HepG2 (cell line): Measurements from ENCODE around the gene RLF. TPM values are rescaled to one million over a fixed set of nuclear protein-coding genes. Genes with fewer than 3 reads are reported as not detected.

ENCODE experiments used
- ATAC-seq: fragments of 200-7000 bp; cut with Tn5 transposase; 3 replicates; pipeline ENCODE4 v1.9.1; 2020; ENCODE audit warnings: mild to moderate bottlenecking, moderate library complexity
- BruUV-seq: library from RNA; stranded (reverse); fragments of 400-500 nt; replicated peaks from 2 replicates; lab custom pipeline; 2021; lab: Mats Ljungman, UMichigan
- CTCF ChIA-PET: fragments of 300-600 bp; formaldehyde crosslinking; extraction: SDS; loops from one replicate; lab custom pipeline; 2021; ENCODE audit warnings: low total read pairs, inconsistent platforms, low intra/inter-chr PET ratio; lab: Yijun Ruan, JAX
- POLR2A ChIA-PET: fragments of 350-600 bp; sonication (Branson Sonifier 250); formaldehyde crosslinking; loops from one replicate; lab custom pipeline; 2020; ENCODE audit warnings: antibody characterized with exemption, inconsistent platforms; lab: Yijun Ruan, JAX
- DNase-seq: peaks from one replicate; pipeline ENCODE4 v3.0.0-alpha.2; 2015; ENCODE audit warnings: low spot score
- FAIRE-seq: peaks from 3 replicates; lab custom pipeline; 2011; peaks lifted over from hg19 to GRCh38; lab: Jason Lieb, UNC
- H2AFZ ChIP-seq: one replicate; pipeline ENCODE4 v1.6.1; 2011; ENCODE audit warnings: low read length, inconsistent platforms
- H3K27ac ChIP-seq: fragments of 300-600 bp; 3 replicates; pipeline ENCODE4 v1.8.0; 2011; ENCODE audit warnings: mixed run types, mild to moderate bottlenecking, mixed read lengths, low read length, inconsistent platforms; ENCODE audit not compliant: insufficient read depth; ENCODE audit errors: extremely low read length
- H3K27me3 ChIP-seq, 2 experiments: fragments of 200-600 bp in 1 of 2; 2 replicates in 1 of 2; 3 replicates in 1 of 2; pipeline versions ENCODE4 v1.6.0 to v1.8.0; 2011; ENCODE audit warnings: low read length in 2 of 2, mild to moderate bottlenecking in 2 of 2, moderate library complexity in 2 of 2, inconsistent platforms in 1 of 2; ENCODE audit not compliant: insufficient read depth in 2 of 2, control insufficient read depth in 1 of 2
- H3K36me3 ChIP-seq, 2 experiments: fragments of 200-600 bp in 1 of 2; replicated peaks in 1 of 2; 2 replicates in 1 of 2; 3 replicates in 1 of 2; pipeline versions ENCODE4 v1.5.1 to v1.8.0; 2011; ENCODE audit warnings: low read length in 2 of 2, inconsistent platforms in 1 of 2; ENCODE audit not compliant: insufficient read depth in 2 of 2, control insufficient read depth in 1 of 2
- H3K4me1 ChIP-seq: 2 replicates; pipeline ENCODE4 v1.5.1; 2012; ENCODE audit warnings: low read length, inconsistent platforms; ENCODE audit not compliant: insufficient read depth
- H3K4me2 ChIP-seq: 2 replicates; pipeline ENCODE4 v1.6.0; 2011; ENCODE audit warnings: low read depth, low read length, inconsistent platforms
- H3K4me3 ChIP-seq, 3 experiments: fragments of 200-600 bp in 1 of 3; sonication (generic), shearing (Covaris generic) in 1 of 3; replicated peaks in 1 of 3; 2 replicates each; pipeline ENCODE4 v1.5.1; 2011 to 2016; ENCODE audit warnings: low read length in 3 of 3, inconsistent platforms in 2 of 3, low read depth in 2 of 3, mild to moderate bottlenecking in 2 of 3, control low read depth in 1 of 3, mixed read lengths in 1 of 3; ENCODE audit not compliant: insufficient read depth in 1 of 3
- H3K79me2 ChIP-seq: one replicate; pipeline ENCODE4 v1.6.1; 2011; ENCODE audit warnings: low read length, inconsistent platforms; ENCODE audit not compliant: insufficient read depth
- H3K9ac ChIP-seq: 2 replicates; pipeline ENCODE4 v1.6.0; 2011; ENCODE audit warnings: mild to moderate bottlenecking, low read depth, low read length, inconsistent platforms; ENCODE audit not compliant: insufficient read depth
- H3K9me3 ChIP-seq: 2 replicates; pipeline ENCODE4 v1.5.1; 2012; ENCODE audit warnings: mild to moderate bottlenecking, low read length
- H4K20me1 ChIP-seq: 2 replicates; pipeline ENCODE4 v1.6.0; 2011; ENCODE audit warnings: inconsistent platforms, mild to moderate bottlenecking, low read length, moderate library complexity; ENCODE audit not compliant: insufficient read depth
- ATF1 ChIP-seq: IDR thresholded peaks from 2 replicates; pipeline ENCODE4 v1.6.1; 2016; ENCODE audit warnings: mild to moderate bottlenecking, control low read depth
- KLF9 ChIP-seq: IDR thresholded peaks from 2 replicates; pipeline ENCODE4 v1.6.1; 2016; ENCODE audit warnings: low read depth
- MEIS1 ChIP-seq: sonication (generic); formaldehyde crosslinking; IDR thresholded peaks from 2 replicates; pipeline ENCODE4 v1.9.0; 2021; ENCODE audit warnings: mild to moderate bottlenecking, missing genetic modification reagents, moderate library complexity, borderline replicate concordance
- NRL ChIP-seq: sonication (generic); formaldehyde crosslinking; IDR thresholded peaks from 2 replicates; pipeline ENCODE4 v1.5.0; 2020; ENCODE audit warnings: missing genetic modification reagents, mild to moderate bottlenecking, moderate library complexity, borderline replicate concordance
- RXRA ChIP-seq: sonication (generic); formaldehyde crosslinking; IDR thresholded peaks from 2 replicates; pipeline ENCODE4 v1.5.1; 2020; ENCODE audit warnings: missing genetic modification reagents
- SIN3A ChIP-seq: IDR thresholded peaks from 2 replicates; pipeline ENCODE4 v1.6.1; 2011; ENCODE audit warnings: low read depth, mild to moderate bottlenecking, control low read depth, low read length, borderline replicate concordance
- ZFP90 ChIP-seq: sonication (generic); formaldehyde crosslinking; IDR thresholded peaks from 2 replicates; pipeline ENCODE4 v1.8.0; 2022; ENCODE audit warnings: missing genetic modification reagents, mild to moderate bottlenecking, inconsistent platforms, borderline replicate concordance
- ZIK1 ChIP-seq: sonication (generic); formaldehyde crosslinking; IDR thresholded peaks from 2 replicates; pipeline ENCODE4 v1.5.0; 2020; ENCODE audit warnings: mild to moderate bottlenecking, low read depth, missing genetic modification reagents, borderline replicate concordance
- ZNF333 ChIP-seq: sonication (generic); formaldehyde crosslinking; IDR thresholded peaks from 2 replicates; pipeline ENCODE4 v1.4.0; 2020; ENCODE audit warnings: mild to moderate bottlenecking, missing genetic modification reagents, borderline replicate concordance
- ZNF496 ChIP-seq: sonication (generic); formaldehyde crosslinking; IDR thresholded peaks from 2 replicates; pipeline ENCODE4 v1.8.1; 2023; ENCODE audit warnings: mild to moderate bottlenecking, moderate library complexity, missing genetic modification reagents; ENCODE audit not compliant: insufficient replicate concordance
- ZNF652 ChIP-seq: IDR thresholded peaks from 2 replicates; pipeline ENCODE4 v1.6.1; 2016; ENCODE audit warnings: low read depth, borderline replicate concordance
- ZNF772 ChIP-seq: sonication (generic); formaldehyde crosslinking; IDR thresholded peaks from 2 replicates; pipeline ENCODE4 v1.5.0; 2020; ENCODE audit warnings: mild to moderate bottlenecking, missing genetic modification reagents
- WGBS: methylation state at CpG from one replicate; pipeline ENCODE4 v1.1.6; 2017; ENCODE audit warnings: low lambda C conversion rate; 5-methylcytosine and 5-hydroxymethylcytosine counted together
- in situ Hi-C: cut with HindIII; loops from 2 replicates; pipeline ENCODE4 v1.10.0; 2017; ENCODE audit warnings: low pct_unique_long_range_greater_than_20kb; ENCODE audit not compliant: extremely low pct_ligation_motif_present
- intact Hi-C: fragments of 100-400 bp; cut with micrococcal nuclease; formaldehyde crosslinking; loops from one replicate; pipeline ENCODE4 v1.10.0; 2022; ENCODE audit not compliant: unreplicated experiment
- polyA plus RNA-seq, 8 experiments: library from polyadenylated mRNA; depleted of rRNA in 3 of 8; stranded (reverse) in 7 of 8; unstranded in 1 of 8; fragments of >200 nt; fragmentation: Illumina TruSeq in 4 of 8; extraction: Trizol in 4 of 8; gene quantifications; 2 replicates each; pipeline versions ENCODE4 v1.2.1 to v1.2.3, GENCODE V29; 2011 to 2016; ENCODE audit warnings: low read depth in 4 of 8, missing spikeins in 1 of 8, mixed read lengths in 1 of 8; ENCODE audit not compliant: insufficient read depth in 1 of 8
- total RNA-seq, 5 experiments: library from RNA; depleted of rRNA; stranded (reverse); fragments of >200 nt; fragmentation: Illumina TruSeq; extraction: Trizol; gene quantifications; 2 replicates each; pipeline ENCODE4 v1.2.3, GENCODE V29; 2016; ENCODE audit warnings: low read depth in 1 of 5
- TF ChIP-seq, protein P1 (sequence below): sonication (generic); formaldehyde crosslinking; IDR thresholded peaks from 2 replicates; pipeline ENCODE4 v1.9.0; 2021; ENCODE audit warnings: missing genetic modification reagents, borderline replicate concordance

The RLF gene
- total and polyA plus RNA-seq, 2 of the 13 experiments (the other 11 are each of a cell fraction or from before 2014, with no cell fraction given), result 9.0 to 15.7 TPM

- no peak for TF ChIP-seq ZNF333 (CRISPR knock-in tag)
Measured at GRCh38 chr1:40132383-40133311, 28.5 kb upstream of the RLF start (continued).

DNA sequence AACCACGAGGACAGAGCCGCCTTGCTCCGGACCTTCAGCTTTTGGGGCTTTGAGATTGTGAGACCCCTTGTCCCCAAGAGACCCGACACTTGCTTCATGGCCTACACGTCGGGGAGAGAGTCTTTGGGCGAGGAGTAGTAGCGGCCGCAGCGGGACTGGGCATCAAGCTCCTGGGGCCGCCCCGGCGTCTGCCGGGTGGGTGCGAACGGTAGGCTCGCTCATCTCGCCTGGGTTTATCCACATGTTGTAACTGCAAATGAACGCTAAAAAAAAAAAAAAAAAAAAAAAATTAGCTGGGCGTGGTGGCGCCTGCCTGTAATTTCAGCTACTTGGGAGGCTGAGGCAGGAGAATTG, 27.9 kb upstream of the RLF start:
- Histone ChIP-seq H3K4me1 (no peaks in the 10 kb centered on the region), H4K20me1 (no peaks in the 10 kb centered on the region), H3K4me2 (no peak overlapping the region), H3K4me3 (no peak overlapping the region), H3K36me3 (no peaks in the 10 kb centered on the region), H3K27ac (no peak overlapping the region), H3K79me2 (no peaks in the 10 kb centered on the region), H3K27me3 (no peaks in the 10 kb centered on the region; a peak in 1 of 5 replicates), H2AFZ (no peak overlapping the region), H3K9me3 (no peaks in the 10 kb centered on the region), H3K9ac (no peak overlapping the region)
- FAIRE-seq, result no peak
- intact Hi-C loops, result no loop called here
- in situ Hi-C loops, result no loop called here
- no peak for TF ChIP-seq ZFP90 (CRISPR knock-in tag)
- no peak for TF ChIP-seq KLF9 (CRISPR knock-in tag)
- no peak for TF ChIP-seq RXRA (CRISPR knock-in tag)
- no peak for TF ChIP-seq ZNF496
- no peak for TF ChIP-seq SIN3A
- no peak for TF ChIP-seq ZIK1 (CRISPR knock-in tag)
- TF ChIP-seq, protein P1, sequence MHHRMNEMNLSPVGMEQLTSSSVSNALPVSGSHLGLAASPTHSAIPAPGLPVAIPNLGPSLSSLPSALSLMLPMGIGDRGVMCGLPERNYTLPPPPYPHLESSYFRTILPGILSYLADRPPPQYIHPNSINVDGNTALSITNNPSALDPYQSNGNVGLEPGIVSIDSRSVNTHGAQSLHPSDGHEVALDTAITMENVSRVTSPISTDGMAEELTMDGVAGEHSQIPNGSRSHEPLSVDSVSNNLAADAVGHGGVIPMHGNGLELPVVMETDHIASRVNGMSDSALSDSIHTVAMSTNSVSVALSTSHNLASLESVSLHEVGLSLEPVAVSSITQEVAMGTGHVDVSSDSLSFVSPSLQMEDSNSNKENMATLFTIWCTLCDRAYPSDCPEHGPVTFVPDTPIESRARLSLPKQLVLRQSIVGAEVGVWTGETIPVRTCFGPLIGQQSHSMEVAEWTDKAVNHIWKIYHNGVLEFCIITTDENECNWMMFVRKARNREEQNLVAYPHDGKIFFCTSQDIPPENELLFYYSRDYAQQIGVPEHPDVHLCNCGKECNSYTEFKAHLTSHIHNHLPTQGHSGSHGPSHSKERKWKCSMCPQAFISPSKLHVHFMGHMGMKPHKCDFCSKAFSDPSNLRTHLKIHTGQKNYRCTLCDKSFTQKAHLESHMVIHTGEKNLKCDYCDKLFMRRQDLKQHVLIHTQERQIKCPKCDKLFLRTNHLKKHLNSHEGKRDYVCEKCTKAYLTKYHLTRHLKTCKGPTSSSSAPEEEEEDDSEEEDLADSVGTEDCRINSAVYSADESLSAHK (CRISPR knock-in tag), result no peak
- TF ChIP-seq ZNF772 (CRISPR knock-in tag), result no peak
- no peak for TF ChIP-seq ATF1 (CRISPR knock-in tag)
- no peak for TF ChIP-seq MEIS1 (CRISPR knock-in tag)
- no peak for TF ChIP-seq ZNF333 (CRISPR knock-in tag)
- no peak for TF ChIP-seq NRL (CRISPR knock-in tag)
- TF ChIP-seq ZNF652 (CRISPR knock-in tag), result no peak
- no TSS peak for BruUV-seq
- POLR2A ChIA-PET, result interaction anchor here (0.7 kb wide), 1 partner anchor 15 kb away, joined by 4 read pairs; no protein-coding TSS in a partner anchor
- CTCF ChIA-PET, result no interaction called here
- 75% methylated on average over 21 of the region's 21 CpGs for WGBS
- ATAC-seq, result no peak
- DNase-seq, result no peak
